Activated naive CD4-positive, alpha-beta T cell treated with anti-CD3 and anti-CD28 coated beads for 36 hours (primary cell): ENCODE data around the gene UMODL1. TPM values are rescaled to one million over a fixed set of nuclear protein-coding genes. Genes with fewer than 3 reads are reported as not detected.

Experiments used
- CTCF ChIA-PET: fragments of 350-600 bp; sonication (Branson Sonifier 250); formaldehyde crosslinking; loops from one replicate; lab custom pipeline; 2021; ENCODE audit warnings: antibody characterized with exemption; lab: Charles Lee
- DNase-seq: peaks from one replicate; pipeline ENCODE4 v3.0.0-alpha.2; 2020
- H3K27ac Mint-ChIP-seq: one replicate; pipeline ENCODE4 v1.8.0; 2021; ENCODE audit warnings: mild to moderate bottlenecking, mixed read lengths
- H3K27me3 Mint-ChIP-seq: one replicate; pipeline ENCODE4 v1.8.0; 2021; ENCODE audit warnings: low read depth, mixed read lengths
- H3K36me3 Mint-ChIP-seq: one replicate; pipeline ENCODE4 v1.8.0; 2021; ENCODE audit warnings: low read depth, mixed read lengths
- H3K4me1 Mint-ChIP-seq: one replicate; pipeline ENCODE4 v1.8.0; 2021; ENCODE audit warnings: low read depth, mixed read lengths
- H3K4me3 Mint-ChIP-seq: one replicate; pipeline ENCODE4 v1.8.0; 2021; ENCODE audit warnings: mild to moderate bottlenecking, moderate library complexity, mixed read lengths
- H3K9me3 Mint-ChIP-seq: one replicate; pipeline ENCODE4 v1.8.0; 2021; ENCODE audit warnings: mixed read lengths
- intact Hi-C: fragments of 100-400 bp; cut with micrococcal nuclease; formaldehyde crosslinking; loops from one replicate; pipeline ENCODE4 v1.15.1; 2023
- total RNA-seq, 2 experiments: library from RNA; stranded (reverse); gene quantifications; one replicate each; pipeline ENCODE4 v1.2.3, GENCODE V29; 2021

UMODL1 gene
- total RNA-seq, 2 experiments from 2014 or later: not detected

- intact Hi-C loops: no loop called here
- no peak for DNase-seq
- CTCF ChIA-PET: no interaction called here
- Mint-ChIP-seq H3K27me3 (no peaks in the 10 kb centered on the region), H3K36me3 (no peaks in the 10 kb centered on the region), H3K4me1 (no peaks in the 10 kb centered on the region), H3K9me3 (no peaks in the 10 kb centered on the region), H3K4me3 (no peak overlapping the region), H3K27ac (no peak overlapping the region)
These were observed 66.2 kb downstream of the UMODL1 start for GRCh38 chr21:42137191-42137904.

- no peaks in the 10 kb centered on the region for H3K27me3 Mint-ChIP-seq
- no peak overlapping the region for H3K4me3 Mint-ChIP-seq
- peaks cover 2% of the 10 kb centered on the region for H3K4me1 Mint-ChIP-seq
- intact Hi-C loops: loop anchor here (10.0 kb wide), 2 partner anchors 194 to 384 kb away; no protein-coding TSS in a partner anchor
- CTCF ChIA-PET: interaction anchor here (3.6 kb wide), 1 partner anchor 119 kb away, joined by 16 read pairs; no protein-coding TSS in a partner anchor
- H3K36me3 Mint-ChIP-seq: no peaks in the 10 kb centered on the region
- H3K9me3 Mint-ChIP-seq: no peaks in the 10 kb centered on the region
- no peak overlapping the region for H3K27ac Mint-ChIP-seq
- no peak for DNase-seq
These were observed 69.2 kb downstream of the UMODL1 start for GRCh38 chr21:42140196-42140934.

GRCh38 chr21:42141643-42142042 is 70.5 kb downstream of the UMODL1 start:
- intact Hi-C loops: loop anchor here (10.0 kb wide), 2 partner anchors 193 to 383 kb away; no protein-coding TSS in a partner anchor
- peaks cover 7% of the 10 kb centered on the region for H3K4me1 Mint-ChIP-seq
- H3K4me3 Mint-ChIP-seq: no peak overlapping the region
- no peak for DNase-seq
- H3K36me3 Mint-ChIP-seq: no peaks in the 10 kb centered on the region
- no peaks in the 10 kb centered on the region for H3K27me3 Mint-ChIP-seq
- H3K27ac Mint-ChIP-seq: no peak overlapping the region
- CTCF ChIA-PET: interaction anchor here (3.6 kb wide), 1 partner anchor 117 kb away, joined by 16 read pairs; no protein-coding TSS in a partner anchor
- no peaks in the 10 kb centered on the region for H3K9me3 Mint-ChIP-seq

- CTCF ChIA-PET: interaction anchor here (3.6 kb wide), 1 partner anchor 117 kb away, joined by 16 read pairs; no protein-coding TSS in a partner anchor
- no peak overlapping the region for H3K27ac Mint-ChIP-seq
- no peak overlapping the region for H3K4me3 Mint-ChIP-seq
- H3K36me3 Mint-ChIP-seq: no peaks in the 10 kb centered on the region
- H3K9me3 Mint-ChIP-seq: no peaks in the 10 kb centered on the region
- peaks cover 7% of the 10 kb centered on the region for H3K4me1 Mint-ChIP-seq
- intact Hi-C loops: loop anchor here (10.0 kb wide), 2 partner anchors 193 to 383 kb away; no protein-coding TSS in a partner anchor
- H3K27me3 Mint-ChIP-seq: no peaks in the 10 kb centered on the region
- no peak for DNase-seq
These were observed 71.0 kb downstream of the UMODL1 start for GRCh38 chr21:42142141-42142540.

GRCh38 chr21:42142627-42143026 is 71.5 kb downstream of the UMODL1 start:
- no peaks in the 10 kb centered on the region for H3K36me3 Mint-ChIP-seq
- intact Hi-C loops: loop anchor here (10.0 kb wide), 2 partner anchors 192 to 382 kb away; no protein-coding TSS in a partner anchor
- CTCF ChIA-PET: interaction anchor here (0.6 to 3.6 kb wide), 3 partner anchors 83 to 116 kb away, joined by 4 to 16 read pairs (median 4); no protein-coding TSS in a partner anchor
- no peaks in the 10 kb centered on the region for H3K9me3 Mint-ChIP-seq
- peaks cover 7% of the 10 kb centered on the region for H3K4me1 Mint-ChIP-seq
- DNase-seq: no peak
- H3K27ac Mint-ChIP-seq: no peak overlapping the region
- H3K4me3 Mint-ChIP-seq: no peak overlapping the region
- H3K27me3 Mint-ChIP-seq: no peaks in the 10 kb centered on the region

GRCh38 chr21:42143111-42143510 is 72.0 kb downstream of the UMODL1 start:
- no peaks in the 10 kb centered on the region for H3K27me3 Mint-ChIP-seq
- no peaks in the 10 kb centered on the region for H3K9me3 Mint-ChIP-seq
- peaks cover 7% of the 10 kb centered on the region for H3K4me1 Mint-ChIP-seq
- no peaks in the 10 kb centered on the region for H3K36me3 Mint-ChIP-seq
- no peak overlapping the region for H3K27ac Mint-ChIP-seq
- CTCF ChIA-PET: interaction anchor here (0.6 to 3.6 kb wide), 3 partner anchors 84 to 116 kb away, joined by 4 to 16 read pairs (median 4); no protein-coding TSS in a partner anchor
- H3K4me3 Mint-ChIP-seq: no peak overlapping the region
- DNase-seq: no peak
- intact Hi-C loops: loop anchor here (10.0 kb wide), 2 partner anchors 192 to 382 kb away; no protein-coding TSS in a partner anchor

- Mint-ChIP-seq H3K9me3 (no peaks in the 10 kb centered on the region), H3K4me1 (peaks cover 7% of the 10 kb centered on the region), H3K36me3 (no peaks in the 10 kb centered on the region), H3K27me3 (no peaks in the 10 kb centered on the region), H3K27ac (no peak overlapping the region), H3K4me3 (no peak overlapping the region)
- intact Hi-C loops: loop anchor here (2.0 to 10.0 kb wide), 3 partner anchors 191 to 381 kb away; no protein-coding TSS in a partner anchor
- CTCF ChIA-PET: interaction anchor here (1.2 to 2.0 kb wide), 3 partner anchors 12 to 135 kb away, joined by 5 to 8 read pairs (median 6); no protein-coding TSS in a partner anchor
- no peak for DNase-seq
These were observed 73.1 kb downstream of the UMODL1 start for GRCh38 chr21:42144221-42144620.

GRCh38 chr21:42144679-42145568 is 73.8 kb downstream of the UMODL1 start:
- Mint-ChIP-seq H3K4me3 (no peak overlapping the region), H3K4me1 (peaks cover 7% of the 10 kb centered on the region), H3K9me3 (no peaks in the 10 kb centered on the region), H3K27ac (no peak overlapping the region), H3K27me3 (no peaks in the 10 kb centered on the region), H3K36me3 (no peaks in the 10 kb centered on the region)
- no peak for DNase-seq
- intact Hi-C loops: loop anchor here (1.0 to 10.0 kb wide), 5 partner anchors 113 to 380 kb away; no protein-coding TSS in a partner anchor
- CTCF ChIA-PET: interaction anchor here (0.6 to 4.7 kb wide), 37 partner anchors 9 to 328 kb away, joined by 3 to 111 read pairs (median 5); partner anchors contain the start of gene ABCG1

- CTCF ChIA-PET: interaction anchor here (0.5 to 4.7 kb wide), 40 partner anchors 8 to 329 kb away, joined by 3 to 111 read pairs (median 5); partner anchors contain the start of gene ABCG1
- Mint-ChIP-seq H3K4me3 (no peak overlapping the region), H3K27ac (no peak overlapping the region), H3K36me3 (no peaks in the 10 kb centered on the region), H3K9me3 (no peaks in the 10 kb centered on the region), H3K4me1 (peaks cover 7% of the 10 kb centered on the region), H3K27me3 (no peaks in the 10 kb centered on the region)
- intact Hi-C loops: loop anchor here (1.0 to 10.0 kb wide), 5 partner anchors 113 to 379 kb away; no protein-coding TSS in a partner anchor
- DNase-seq: peak; percentile 77
These were observed 74.6 kb downstream of the UMODL1 start for GRCh38 chr21:42145569-42146272.

- H3K27ac Mint-ChIP-seq: no peak overlapping the region
- peaks cover 7% of the 10 kb centered on the region for H3K4me1 Mint-ChIP-seq
- no peak overlapping the region for H3K4me3 Mint-ChIP-seq
- H3K36me3 Mint-ChIP-seq: no peaks in the 10 kb centered on the region
- intact Hi-C loops: loop anchor here (10.0 kb wide), 2 partner anchors 188 to 378 kb away; no protein-coding TSS in a partner anchor
- no peaks in the 10 kb centered on the region for H3K27me3 Mint-ChIP-seq
- no peaks in the 10 kb centered on the region for H3K9me3 Mint-ChIP-seq
- DNase-seq: no peak
- CTCF ChIA-PET: interaction anchor here (0.5 to 4.7 kb wide), 25 partner anchors 7 to 330 kb away, joined by 3 to 111 read pairs (median 5); partner anchors contain the start of gene ABCG1
These were observed 75.2 kb downstream of the UMODL1 start for GRCh38 chr21:42146273-42146805.
